Transverse colon (tissue), 4 donors: ENCODE measurements around the gene CBX5.

Experiments used
- POLR2A ChIP-seq: fragments of 450-650 bp; IDR thresholded peaks from one replicate; pipeline ENCODE4 v1.6.1; 2016; ENCODE audit warnings: antibody characterized with exemption, mild to moderate bottlenecking, moderate library complexity
- POLR2AphosphoS5 ChIP-seq, 3 donors: sonication (generic); formaldehyde crosslinking; IDR thresholded peaks; one replicate each; pipeline ENCODE4 v1.6.1; 2016; ENCODE audit warnings: antibody characterized with exemption in 3 of 3
- TF ChIP-seq, protein P1 (sequence below), 5 experiments: fragments of 200-600 bp in 3 of 5; fragments of 450-650 bp in 2 of 5; sonication (generic) in 3 of 5; IDR thresholded peaks; 1 replicate in 2 of 5; 2 replicates in 3 of 5; pipeline ENCODE4 v1.5.1; 2016 to 2017; ENCODE audit warnings: antibody characterized with exemption in 5 of 5, inconsistent platforms in 3 of 5, mild to moderate bottlenecking in 2 of 5, moderate library complexity in 1 of 5

DNA sequence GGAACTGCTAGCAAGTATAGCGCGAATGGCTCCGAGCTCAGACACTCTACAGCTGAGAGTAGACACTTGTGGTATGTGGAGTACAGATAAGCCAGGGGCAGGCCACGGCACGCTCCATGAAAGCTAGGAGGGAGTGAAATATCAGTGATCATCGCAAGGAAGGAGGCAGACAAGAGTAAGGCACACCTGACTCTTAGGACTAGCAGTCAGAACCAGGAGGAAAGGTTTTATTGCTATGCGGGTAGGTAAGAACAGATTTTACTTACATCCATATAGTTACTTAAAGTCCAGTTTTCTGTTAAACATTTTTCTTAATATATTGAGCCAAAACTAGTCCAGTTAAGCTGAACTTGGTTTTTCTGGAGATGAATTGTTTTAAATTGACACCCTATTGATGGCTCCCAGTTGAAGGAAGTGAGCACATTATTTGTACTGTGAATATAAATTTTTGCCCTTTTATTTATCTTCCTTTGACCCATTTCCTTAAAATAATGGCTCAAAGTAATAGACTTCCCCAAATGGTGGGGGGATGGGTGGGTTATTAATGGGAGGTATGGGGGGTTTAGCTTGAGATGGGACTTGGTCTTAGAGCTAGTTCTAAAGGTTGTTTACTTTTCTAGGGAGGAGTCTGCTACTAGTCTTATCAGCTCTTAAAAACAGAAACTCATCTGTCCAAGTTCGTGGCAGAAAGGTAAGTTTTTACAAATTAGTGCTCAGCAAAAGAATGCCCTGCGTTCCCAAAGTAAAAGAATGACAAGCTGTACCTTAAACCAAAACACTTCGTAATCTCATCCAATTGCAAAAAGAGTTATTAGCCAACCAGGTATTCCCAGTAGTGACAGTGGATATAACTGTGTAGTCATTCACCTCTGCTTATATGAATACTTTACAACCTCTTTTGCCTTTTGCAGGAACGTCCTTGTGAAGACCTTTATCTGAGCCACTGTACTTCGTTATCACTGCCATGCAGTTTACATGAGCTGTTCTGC lies 6.4 kb upstream of the CBX5 start:
- TF ChIP-seq POLR2A (peak; percentile 10), POLR2AphosphoS5 (IDR thresholded peaks at IDR 0.05) (peak in 2 of 3 donors; percentile 7 to 19)
- TF ChIP-seq, protein P1, sequence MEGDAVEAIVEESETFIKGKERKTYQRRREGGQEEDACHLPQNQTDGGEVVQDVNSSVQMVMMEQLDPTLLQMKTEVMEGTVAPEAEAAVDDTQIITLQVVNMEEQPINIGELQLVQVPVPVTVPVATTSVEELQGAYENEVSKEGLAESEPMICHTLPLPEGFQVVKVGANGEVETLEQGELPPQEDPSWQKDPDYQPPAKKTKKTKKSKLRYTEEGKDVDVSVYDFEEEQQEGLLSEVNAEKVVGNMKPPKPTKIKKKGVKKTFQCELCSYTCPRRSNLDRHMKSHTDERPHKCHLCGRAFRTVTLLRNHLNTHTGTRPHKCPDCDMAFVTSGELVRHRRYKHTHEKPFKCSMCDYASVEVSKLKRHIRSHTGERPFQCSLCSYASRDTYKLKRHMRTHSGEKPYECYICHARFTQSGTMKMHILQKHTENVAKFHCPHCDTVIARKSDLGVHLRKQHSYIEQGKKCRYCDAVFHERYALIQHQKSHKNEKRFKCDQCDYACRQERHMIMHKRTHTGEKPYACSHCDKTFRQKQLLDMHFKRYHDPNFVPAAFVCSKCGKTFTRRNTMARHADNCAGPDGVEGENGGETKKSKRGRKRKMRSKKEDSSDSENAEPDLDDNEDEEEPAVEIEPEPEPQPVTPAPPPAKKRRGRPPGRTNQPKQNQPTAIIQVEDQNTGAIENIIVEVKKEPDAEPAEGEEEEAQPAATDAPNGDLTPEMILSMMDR (IDR thresholded peaks at IDR 0.05) = no peak
